Parathyroid adenoma (tissue), 2 donors: ENCODE results near the gene INSC.

ENCODE experiments used
- H2AFZ ChIP-seq: fragments of 300-600 bp; sonication (generic); one replicate; pipeline ENCODE4 v1.7.0; 2017; ENCODE audit warnings: antibody characterized with exemption, mild to moderate bottlenecking
- H3K27ac ChIP-seq: fragments of 300-600 bp; sonication (generic); one replicate; pipeline ENCODE4 v1.7.0; 2017
- H3K27me3 ChIP-seq: fragments of 300-600 bp; sonication (generic); one replicate; pipeline ENCODE4 v1.7.0; 2017; ENCODE audit warnings: low read length; ENCODE audit not compliant: control insufficient read depth, insufficient read depth
- H3K36me3 ChIP-seq: fragments of 300-600 bp; sonication (generic); one replicate; pipeline ENCODE4 v1.7.0; 2017; ENCODE audit warnings: low read length; ENCODE audit not compliant: control insufficient read depth, insufficient read depth
- H3K4me1 ChIP-seq: fragments of 300-600 bp; sonication (generic); one replicate; pipeline ENCODE4 v1.7.0; 2017; ENCODE audit warnings: control low read depth
- H3K4me2 ChIP-seq: fragments of 300-600 bp; sonication (generic); one replicate; pipeline ENCODE4 v1.7.0; 2017; ENCODE audit warnings: low read length
- H3K4me3 ChIP-seq: fragments of 300-600 bp; sonication (generic); one replicate; pipeline ENCODE4 v1.7.0; 2017; ENCODE audit warnings: low read depth, low read length
- H3K79me2 ChIP-seq: fragments of 300-600 bp; sonication (generic); one replicate; pipeline ENCODE4 v1.7.0; 2017; ENCODE audit warnings: control low read depth
- H3K9ac ChIP-seq: fragments of 300-600 bp; sonication (generic); one replicate; pipeline ENCODE4 v1.7.0; 2017; ENCODE audit warnings: mild to moderate bottlenecking
- H3K9me3 ChIP-seq: fragments of 300-600 bp; sonication (generic); one replicate; pipeline ENCODE4 v1.7.0; 2017; ENCODE audit warnings: low read length; ENCODE audit not compliant: control insufficient read depth
- CTCF ChIP-seq: fragments of 300-600 bp; sonication (generic); IDR thresholded peaks from one replicate; pipeline ENCODE4 v1.7.0; 2017; ENCODE audit warnings: antibody characterized with exemption, mild to moderate bottlenecking
- donor health status: primary hyperparathyroidism.

The INSC gene

GRCh38 chr11:15123849-15124248 is 9.1 kb downstream of the INSC start:
- Histone ChIP-seq H3K27me3 (no peaks in the 10 kb centered on the region), H3K79me2 (no peaks in the 10 kb centered on the region), H3K27ac (no peak overlapping the region), H2AFZ (no peak overlapping the region), H3K4me2 (no peak overlapping the region), H3K4me1 (no peaks in the 10 kb centered on the region), H3K9ac (no peak overlapping the region), H3K4me3 (no peak overlapping the region), H3K36me3 (no peaks in the 10 kb centered on the region), H3K9me3 (no peaks in the 10 kb centered on the region)
- no peak for TF ChIP-seq CTCF

- Histone ChIP-seq H2AFZ (no peak overlapping the region), H3K79me2 (no peaks in the 10 kb centered on the region), H3K4me2 (no peak overlapping the region), H3K27ac (no peak overlapping the region), H3K9ac (no peak overlapping the region), H3K36me3 (no peaks in the 10 kb centered on the region), H3K4me3 (no peak overlapping the region), H3K27me3 (no peaks in the 10 kb centered on the region), H3K9me3 (no peaks in the 10 kb centered on the region), H3K4me1 (no peaks in the 10 kb centered on the region)
- TF ChIP-seq CTCF, result no peak
These were observed 9.8 kb downstream of the INSC start for GRCh38 chr11:15124528-15124927.

GRCh38 chr11:15127341-15127740 is 12.6 kb downstream of the INSC start:
- Histone ChIP-seq H3K4me1 (no peaks in the 10 kb centered on the region), H3K9me3 (no peaks in the 10 kb centered on the region), H3K79me2 (no peaks in the 10 kb centered on the region), H3K4me3 (no peak overlapping the region), H3K36me3 (no peaks in the 10 kb centered on the region), H3K4me2 (no peak overlapping the region), H3K27ac (no peak overlapping the region), H3K27me3 (no peaks in the 10 kb centered on the region), H3K9ac (no peak overlapping the region), H2AFZ (no peak overlapping the region)
- TF ChIP-seq CTCF, result no peak

GRCh38 chr11:15128621-15129020 is 13.9 kb downstream of the INSC start:
- H3K36me3 ChIP-seq, result no peaks in the 10 kb centered on the region
- no peak overlapping the region for H2AFZ ChIP-seq
- H3K9me3 ChIP-seq, result no peaks in the 10 kb centered on the region
- H3K4me2 ChIP-seq, result no peak overlapping the region
- H3K4me3 ChIP-seq, result no peak overlapping the region
- no peak for TF ChIP-seq CTCF
- H3K79me2 ChIP-seq, result no peaks in the 10 kb centered on the region
- H3K9ac ChIP-seq, result no peak overlapping the region
- no peaks in the 10 kb centered on the region for H3K4me1 ChIP-seq
- no peaks in the 10 kb centered on the region for H3K27me3 ChIP-seq
- H3K27ac ChIP-seq, result no peak overlapping the region

GRCh38 chr11:15136166-15136565 is 21.4 kb downstream of the INSC start:
- H2AFZ ChIP-seq, result no peak overlapping the region
- no peaks in the 10 kb centered on the region for H3K79me2 ChIP-seq
- no peaks in the 10 kb centered on the region for H3K4me1 ChIP-seq
- H3K36me3 ChIP-seq, result no peaks in the 10 kb centered on the region
- no peak overlapping the region for H3K4me2 ChIP-seq
- H3K9ac ChIP-seq, result no peak overlapping the region
- H3K27ac ChIP-seq, result no peak overlapping the region
- no peaks in the 10 kb centered on the region for H3K27me3 ChIP-seq
- H3K9me3 ChIP-seq, result no peaks in the 10 kb centered on the region
- H3K4me3 ChIP-seq, result no peak overlapping the region
- TF ChIP-seq CTCF, result no peak
